Middle frontal gyrus (tissue), 1 donor: ENCODE results near the gene RYR2.
"Not testable (repeated sequence)": the region's sequence is repeated elsewhere in the genome, so short reads cannot be mapped to it uniquely, and the experiment has no call there.

Source experiments
- DNase-seq: peaks from one replicate; pipeline ENCODE4 v3.0.0-alpha.2; 2015; ENCODE audit warnings: low spot score; ENCODE audit errors: extremely low spot score

RYR2 gene

GRCh38 chr1:237074371-237075117 is 32.6 kb downstream of the RYR2 start:
- no peak for DNase-seq

GRCh38 chr1:237084341-237085077 is 42.5 kb downstream of the RYR2 start:
- no peak for DNase-seq

DNA sequence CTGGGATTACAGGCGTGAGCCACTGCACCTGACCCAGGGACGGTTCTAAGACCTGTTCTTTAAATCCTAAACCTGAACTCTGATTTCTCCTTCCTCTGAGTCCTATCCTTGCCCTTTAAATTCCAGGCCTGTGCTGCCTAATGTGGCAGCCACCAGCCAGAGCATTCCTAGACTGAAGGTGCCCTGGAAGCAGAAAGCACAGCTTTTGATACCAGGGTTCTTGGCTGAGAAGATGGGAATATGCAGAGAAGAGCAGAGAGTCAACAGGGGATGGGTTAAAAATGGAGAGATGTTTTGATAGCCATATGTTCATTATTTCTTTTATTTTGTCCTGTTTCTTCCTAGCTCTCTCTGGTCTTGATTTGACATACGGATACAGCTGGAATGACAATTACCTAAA is 49.7 kb downstream of the RYR2 start:
- no peak for DNase-seq

DNA sequence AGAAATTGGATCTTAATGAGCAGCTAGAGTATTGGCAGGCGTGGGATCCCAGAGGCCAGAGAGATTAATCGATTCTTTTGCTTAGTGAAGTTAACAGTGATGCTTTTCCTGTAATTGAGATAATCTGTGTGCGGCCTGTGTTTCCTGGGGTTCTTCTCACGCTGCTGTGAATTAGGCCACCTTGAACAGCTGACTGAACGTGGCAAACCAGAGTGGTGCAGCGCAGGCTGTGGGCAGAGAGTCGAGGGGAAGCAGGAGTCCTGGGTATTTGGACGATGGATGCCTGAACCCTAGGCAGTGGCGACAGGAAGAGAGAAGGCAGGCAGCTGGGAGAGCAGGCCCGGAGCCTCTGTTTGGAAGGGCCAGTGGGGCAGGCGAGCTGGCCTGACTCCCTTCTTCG is 51.7 kb downstream of the RYR2 start:
- no peak for DNase-seq

- DNase-seq = peak; percentile 8
Observed at GRCh38 chr1:237098541-237098940, 56.6 kb downstream of the RYR2 start.

DNA sequence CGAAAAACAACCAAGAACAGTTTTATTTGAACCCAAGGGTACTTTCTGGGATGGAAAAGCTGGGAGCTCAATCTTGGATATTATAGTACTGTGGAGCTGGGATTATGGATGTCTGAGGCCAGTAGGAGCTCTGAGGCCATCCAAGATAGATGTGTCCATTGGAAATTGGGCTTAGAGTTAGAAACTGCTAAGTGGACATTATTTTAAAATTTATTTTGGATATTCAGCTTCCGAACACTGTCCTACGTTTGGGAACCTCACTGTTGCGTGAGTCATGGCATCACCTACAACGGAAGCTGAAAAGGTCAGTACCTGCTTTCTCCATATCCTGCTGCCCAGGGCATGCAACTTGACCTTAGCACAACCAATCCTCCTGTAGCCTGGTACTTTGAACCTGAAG is 61.0 kb downstream of the RYR2 start:
- DNase-seq = no peak

- DNase-seq = no peak
Observed at GRCh38 chr1:237104096-237104495, 62.1 kb downstream of the RYR2 start.

GRCh38 chr1:237105826-237106225 is 63.8 kb downstream of the RYR2 start:
- DNase-seq = no peak

DNA sequence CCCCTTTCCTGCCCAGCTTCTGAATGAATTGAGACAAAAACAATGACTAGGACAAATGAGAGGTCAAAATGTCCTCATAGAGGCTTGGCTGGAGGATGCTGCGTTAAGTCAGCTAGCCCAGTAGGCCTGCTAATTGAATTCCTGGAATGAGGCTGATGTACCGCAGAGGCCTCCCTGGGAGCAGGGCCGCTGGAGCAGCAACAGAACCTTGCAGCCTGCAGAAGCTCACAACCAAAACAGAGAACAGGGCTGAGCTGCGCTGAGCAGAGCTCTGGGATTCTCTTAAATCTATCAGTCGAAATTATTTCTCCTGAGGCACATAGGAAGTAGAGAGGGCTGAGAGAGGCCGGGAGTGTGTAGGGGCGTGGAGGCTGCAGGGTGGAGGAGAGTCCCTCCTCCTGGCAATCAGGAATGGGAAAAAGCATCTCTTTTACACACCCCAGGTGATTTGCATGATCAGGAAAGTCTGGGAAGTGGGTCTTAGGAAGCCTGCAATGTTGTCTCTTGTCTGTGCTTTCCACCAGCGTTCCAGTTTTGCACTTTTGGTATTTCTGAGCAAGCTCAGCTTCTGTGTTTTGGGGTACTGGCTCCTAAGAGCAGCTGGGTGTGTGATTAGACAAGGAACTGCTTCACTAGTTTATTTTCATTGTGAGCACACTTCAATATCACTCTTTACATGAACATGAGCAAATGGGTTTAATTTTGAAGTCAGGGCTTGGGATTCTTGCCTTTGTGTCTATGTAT is 66.5 kb downstream of the RYR2 start:
- DNase-seq = no peak

GRCh38 chr1:237111807-237112206 is 69.8 kb downstream of the RYR2 start:
- no peak for DNase-seq

DNA sequence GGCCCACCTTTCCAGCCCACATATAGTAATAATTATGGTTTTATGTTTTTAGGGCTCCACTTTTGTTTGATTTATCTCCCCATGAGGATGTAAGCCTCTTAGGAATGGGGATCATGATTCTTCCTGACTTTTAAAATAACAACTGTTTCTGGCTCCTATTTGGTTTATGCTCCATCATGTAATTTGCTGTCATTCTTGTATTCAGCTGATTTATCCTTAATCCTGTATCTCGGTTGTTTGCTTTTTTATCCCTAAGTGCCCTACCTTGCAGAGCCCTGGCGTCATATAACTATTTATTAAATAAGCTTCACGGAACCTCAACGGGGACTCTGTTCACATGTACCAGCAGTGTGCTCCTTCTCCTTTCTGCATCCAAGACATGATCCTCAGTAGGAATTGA is 70.7 kb downstream of the RYR2 start:
- DNase-seq = no peak

GRCh38 chr1:237115035-237115434 is 73.1 kb downstream of the RYR2 start:
- no peak for DNase-seq

- no peak for DNase-seq
Observed at GRCh38 chr1:237119091-237119490, 77.1 kb downstream of the RYR2 start.

DNA sequence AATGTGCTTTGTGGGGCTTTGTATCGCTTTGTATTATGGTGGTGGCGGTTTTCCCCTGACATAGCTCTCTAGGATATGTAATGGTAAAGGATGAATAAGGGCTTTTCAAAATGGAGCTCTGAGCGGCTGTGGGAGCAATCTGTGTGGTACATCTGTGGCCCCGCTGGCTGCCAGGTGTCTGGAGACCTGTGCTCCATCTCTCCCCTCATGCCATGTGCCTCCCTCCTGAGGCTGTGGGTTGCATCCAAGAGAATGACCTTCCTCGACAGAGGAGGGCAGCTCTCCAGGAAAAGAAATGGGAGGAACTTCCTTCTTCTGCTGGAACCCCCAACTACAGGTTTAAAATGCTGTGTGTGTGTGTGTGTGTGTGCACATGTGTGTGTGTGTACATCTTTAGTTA is 78.7 kb downstream of the RYR2 start:
- no peak for DNase-seq

DNA sequence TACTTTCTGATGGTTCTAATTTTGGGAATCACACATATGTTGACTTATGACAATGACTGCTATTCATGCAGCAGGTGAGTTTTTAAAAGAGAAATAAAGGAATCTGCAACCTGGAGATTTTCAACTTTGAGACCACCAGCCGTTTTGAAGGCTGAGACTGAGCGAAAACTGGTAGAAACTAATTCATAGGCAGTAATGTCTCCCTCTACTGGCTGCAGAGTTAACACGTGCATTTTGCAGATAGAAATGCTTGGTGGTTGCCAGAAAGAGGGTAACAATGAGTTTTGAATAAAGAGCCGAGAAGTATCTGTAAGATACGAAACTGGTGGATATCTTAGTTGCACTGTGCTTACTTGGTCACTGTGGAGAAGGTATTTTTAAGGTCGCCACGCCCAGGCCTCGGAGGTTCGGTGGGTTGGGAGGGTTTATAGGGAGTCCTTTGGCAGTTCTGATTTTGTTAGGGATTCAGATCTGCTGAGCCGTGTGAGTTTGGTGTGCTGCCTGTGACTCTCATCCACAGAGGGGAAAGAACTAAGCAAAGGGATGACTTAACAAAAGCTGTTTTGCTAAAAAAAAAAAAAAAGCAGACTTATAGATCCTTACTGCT is 83.0 kb downstream of the RYR2 start:
- no peak for DNase-seq

GRCh38 chr1:237126180-237126579 is 84.2 kb downstream of the RYR2 start:
- DNase-seq = no peak

- not testable (repeated sequence) for DNase-seq
Observed at GRCh38 chr1:237127301-237127700, 85.3 kb downstream of the RYR2 start.

DNA sequence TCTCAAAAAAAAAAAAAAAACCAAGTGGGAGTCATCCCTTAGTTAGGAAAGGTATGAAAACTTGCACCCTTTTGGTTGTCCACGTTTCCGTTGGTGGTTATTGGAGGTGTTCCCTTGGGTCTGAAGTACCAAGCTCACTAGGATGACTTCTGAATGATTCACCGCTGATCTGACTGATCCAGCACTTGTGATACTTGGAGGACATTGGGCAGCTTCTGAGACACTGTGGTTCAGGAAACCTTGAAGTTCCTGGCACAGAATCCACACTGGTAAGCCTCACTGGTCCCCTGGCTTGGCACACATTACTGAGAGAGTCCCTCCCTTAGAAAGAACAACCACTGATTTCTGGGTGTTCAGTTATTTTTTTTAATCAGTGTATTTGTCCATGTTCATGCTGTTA is 91.9 kb downstream of the RYR2 start:
- no peak for DNase-seq

GRCh38 chr1:237134929-237135328 is 92.9 kb downstream of the RYR2 start:
- DNase-seq = peak; percentile 33

GRCh38 chr1:237138551-237138950 is 96.6 kb downstream of the RYR2 start:
- no peak for DNase-seq

- peak; percentile 66 for DNase-seq
Observed at GRCh38 chr1:237139732-237140131, 97.7 kb downstream of the RYR2 start.

- no peak for DNase-seq
Observed at GRCh38 chr1:237140986-237141385, 99.0 kb downstream of the RYR2 start.
